Left ventricle myocardium superior (tissue), 1 donor: ENCODE data around the gene TMEM150B. TPM values are rescaled to one million over a fixed set of nuclear protein-coding genes. Genes with fewer than 3 reads are reported as not detected.
A peak's percentile ranks its signal among the peaks of the same experiment; 100 is the strongest.

Experiments
- ATAC-seq: fragments of 200-7000 bp; cut with Tn5 transposase; one replicate; pipeline ENCODE4 v1.9.1; 2020; ENCODE audit warnings: mild to moderate bottlenecking, moderate library complexity
- DNase-seq: peaks from one replicate; pipeline ENCODE4 v3.0.0-alpha.2; 2020
- intact Hi-C: fragments of 100-400 bp; cut with micrococcal nuclease; formaldehyde crosslinking; loops from one replicate; pipeline ENCODE4 v1.11.0; 2022
- total RNA-seq: library from RNA; stranded (reverse); fragmentation: NEBNext Ultra II Directional; extraction: Animal tissue kit (Norgen Biotek cat#: 25700); gene quantifications from one replicate; pipeline ENCODE4 v1.2.1, GENCODE V29; 2021
- donor health status: DM: no; HTN: yes; CAD: no; lungs with severe emphysema.

The TMEM150B gene
- total RNA-seq, 1 donor from 2014 or later, result 1.2 TPM

DNA sequence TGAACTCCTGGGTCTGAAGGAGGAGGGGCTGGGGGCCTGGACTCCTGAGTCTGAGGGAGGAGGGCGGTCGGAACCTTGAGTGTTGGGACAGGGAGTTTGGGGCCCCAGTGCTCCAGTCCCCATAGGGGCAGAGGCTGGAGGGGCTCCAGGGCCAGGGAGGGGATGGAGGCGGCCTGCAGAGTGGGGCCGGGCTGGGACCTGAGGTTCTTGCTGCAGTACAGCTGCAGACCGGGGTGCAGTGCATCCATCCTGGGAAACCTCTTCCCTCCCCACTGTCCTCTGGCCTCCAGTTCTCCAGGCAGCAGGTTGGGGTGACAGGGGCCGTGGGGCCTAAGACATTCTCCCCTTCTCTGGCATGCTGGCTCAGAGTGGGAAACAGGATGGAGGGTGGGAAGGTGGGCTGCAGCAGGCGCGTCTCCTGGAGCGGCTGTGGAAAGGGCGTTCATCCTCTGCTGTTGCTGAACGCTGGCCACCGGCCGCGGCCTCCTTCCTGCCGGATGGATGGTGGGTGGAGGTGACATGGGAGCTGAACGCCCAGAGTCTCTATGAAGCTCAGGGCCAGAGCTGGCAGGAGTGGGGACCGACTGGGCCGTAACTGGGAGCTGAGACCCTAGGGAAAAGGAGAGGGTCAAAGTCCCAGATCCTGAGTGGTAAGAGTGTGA, 39.8 kb downstream of the TMEM150B start:
- DNase-seq (peak; percentile 54), ATAC-seq (peak; percentile 34)
- intact Hi-C loops, result no loop called here

DNA sequence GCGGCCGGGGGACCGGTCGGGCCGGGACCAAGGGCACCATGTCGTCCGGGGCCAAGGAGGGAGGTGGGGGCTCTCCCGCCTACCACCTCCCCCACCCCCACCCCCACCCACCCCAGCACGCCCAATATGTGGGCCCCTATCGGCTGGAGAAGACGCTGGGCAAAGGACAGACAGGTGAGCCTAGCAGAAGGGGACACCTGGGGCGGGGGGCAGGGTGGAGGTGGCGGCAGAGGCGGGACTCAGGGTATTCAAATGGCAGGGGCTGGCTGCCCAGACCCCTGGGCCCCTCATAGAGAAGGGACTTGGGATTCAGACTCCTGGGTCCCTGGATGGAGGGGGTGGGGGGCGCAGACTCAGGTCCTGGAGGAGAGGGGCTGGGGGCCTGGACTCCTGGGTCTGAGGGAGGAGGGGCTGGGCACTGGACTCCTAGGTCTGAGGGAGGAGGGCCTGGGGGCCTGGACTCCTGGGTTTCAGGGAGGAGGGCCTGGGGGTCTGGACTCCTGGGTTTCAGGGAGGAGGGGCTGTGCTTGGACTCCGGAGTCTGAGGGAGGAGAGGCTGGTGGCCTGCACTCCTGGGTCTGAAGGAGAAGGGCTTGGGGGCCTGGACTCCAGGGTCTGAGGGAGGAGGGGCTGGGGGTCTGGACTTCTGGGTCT, 40.6 kb downstream of the TMEM150B start:
- intact Hi-C loops, result no loop called here

DNA sequence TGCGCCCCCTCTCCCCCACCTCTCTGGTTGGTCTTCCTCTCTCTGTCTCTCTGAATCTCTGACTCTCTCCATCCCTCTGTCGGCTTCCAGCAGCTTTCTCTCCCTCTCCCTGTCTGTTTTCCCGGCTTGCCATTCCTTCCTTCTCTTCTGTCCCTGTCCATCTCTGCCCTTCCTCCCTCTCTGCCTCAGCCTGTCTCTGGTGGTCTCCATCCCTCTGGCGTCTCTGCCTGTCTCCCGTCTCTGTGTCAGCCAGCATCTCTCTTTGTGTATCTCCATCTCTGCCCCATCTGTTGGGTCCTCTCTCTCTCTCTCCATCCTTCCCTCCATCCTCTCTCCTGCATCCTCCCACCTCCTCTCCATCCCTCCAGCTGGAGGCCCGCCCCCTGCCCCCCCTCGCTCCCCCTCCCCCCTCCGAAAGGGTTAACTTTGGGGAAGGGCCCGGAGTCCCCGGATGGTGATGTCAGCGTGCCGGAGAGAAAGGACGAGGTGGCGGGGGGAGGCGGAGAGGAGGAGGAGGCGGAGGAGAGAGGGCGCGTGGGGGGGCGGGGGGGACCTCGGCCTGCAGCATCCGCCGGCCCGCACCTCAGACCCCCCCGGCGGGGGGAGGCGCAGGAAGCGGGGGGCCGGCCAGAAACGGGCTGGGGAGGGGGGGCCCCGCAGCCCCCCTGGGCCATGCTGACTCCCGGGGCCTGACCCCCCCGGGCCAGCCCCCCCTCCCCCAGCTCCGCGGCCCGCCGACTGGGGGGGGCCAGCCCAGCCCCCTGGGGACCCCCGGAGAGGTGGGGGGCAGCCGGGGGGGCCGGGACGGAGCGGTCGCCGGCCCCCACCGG, 41.4 kb downstream of the TMEM150B start, which contains the start of gene BRSK1:
TSS of gene BRSK1 (plus strand) at position 450 of the 830 bp plus-strand sequence. CDS start 446 bp downstream, outside the sequence.
- DNase-seq (peak; percentile 67), ATAC-seq (no peak)
- intact Hi-C loops, result no loop called here

More for the DNA sequence above, 40.6 kb downstream of the TMEM150B start:
- DNase-seq (no peak), ATAC-seq (no peak)

DNA sequence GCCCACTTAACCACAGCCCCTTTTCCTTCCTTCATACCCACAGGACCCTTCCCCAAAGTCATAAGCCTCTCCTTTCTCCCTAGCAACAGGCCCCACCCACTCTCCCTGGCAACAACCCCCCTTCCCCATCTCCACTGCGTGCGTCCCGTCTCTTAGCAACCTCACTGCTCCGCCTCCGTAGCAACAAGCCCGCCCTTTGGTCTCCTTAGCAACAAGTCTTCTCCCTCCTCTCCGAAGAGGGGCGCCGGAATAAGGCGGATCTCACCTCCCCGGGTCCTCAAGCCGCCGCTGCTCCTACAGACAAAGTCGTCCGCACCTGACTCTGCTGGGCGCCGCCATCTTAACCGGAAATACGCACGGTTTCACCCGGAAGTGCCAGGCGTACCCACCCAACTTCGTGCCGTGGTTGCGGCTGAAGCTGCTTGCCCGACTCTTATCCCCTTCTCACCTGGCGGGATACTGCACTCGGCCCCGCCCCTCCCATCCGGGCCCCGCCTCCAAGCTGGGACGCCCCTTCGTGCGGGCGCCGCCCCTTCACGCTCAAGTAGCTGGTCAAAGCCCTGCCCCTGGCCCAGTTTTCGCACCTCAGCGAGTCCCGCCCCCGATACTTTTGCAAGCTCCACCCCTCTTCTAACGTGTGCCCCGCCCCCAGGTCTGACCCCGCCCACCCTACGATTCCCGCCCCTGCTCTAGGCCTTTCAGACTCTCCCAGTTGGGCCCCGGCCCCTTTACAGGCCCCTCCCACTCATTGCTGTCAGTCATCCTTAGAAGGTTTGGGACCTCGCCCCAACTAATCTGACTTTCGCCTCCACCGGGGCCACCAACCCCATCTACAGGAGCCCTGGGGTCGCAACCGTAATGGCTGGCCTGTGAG, 45.1 kb downstream of the TMEM150B start, which contains the start of gene HSPBP1:
TSS of gene HSPBP1 (minus strand) at position 341 of the 874 bp plus-strand sequence. CDS start 502 bp downstream, outside the sequence.
- intact Hi-C loops, result no loop called here
- DNase-seq (peak; percentile 91), ATAC-seq (peak; percentile 93)

DNA sequence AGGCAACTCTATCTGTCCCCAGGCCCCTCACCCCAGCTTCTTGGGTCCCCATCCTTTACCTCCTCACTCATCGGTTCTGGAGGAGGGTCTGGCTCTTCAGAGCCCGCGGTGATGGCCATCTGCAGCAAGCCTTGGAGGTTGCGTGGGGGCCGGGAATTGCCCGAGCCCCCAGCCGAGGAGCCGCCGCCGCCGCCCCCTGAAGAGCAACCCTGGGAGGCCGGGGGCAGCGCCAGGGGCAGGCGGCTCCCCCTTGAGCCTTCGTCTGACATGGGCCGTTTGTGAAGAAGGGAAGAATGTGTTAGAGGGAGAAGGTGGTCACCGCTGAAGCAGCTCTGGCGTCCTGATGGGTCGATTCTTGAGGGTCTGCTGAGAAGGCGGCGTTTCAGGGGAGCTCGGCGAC, 45.8 kb downstream of the TMEM150B start:
- intact Hi-C loops, result no loop called here
- ATAC-seq (no peak), DNase-seq (no peak)

DNA sequence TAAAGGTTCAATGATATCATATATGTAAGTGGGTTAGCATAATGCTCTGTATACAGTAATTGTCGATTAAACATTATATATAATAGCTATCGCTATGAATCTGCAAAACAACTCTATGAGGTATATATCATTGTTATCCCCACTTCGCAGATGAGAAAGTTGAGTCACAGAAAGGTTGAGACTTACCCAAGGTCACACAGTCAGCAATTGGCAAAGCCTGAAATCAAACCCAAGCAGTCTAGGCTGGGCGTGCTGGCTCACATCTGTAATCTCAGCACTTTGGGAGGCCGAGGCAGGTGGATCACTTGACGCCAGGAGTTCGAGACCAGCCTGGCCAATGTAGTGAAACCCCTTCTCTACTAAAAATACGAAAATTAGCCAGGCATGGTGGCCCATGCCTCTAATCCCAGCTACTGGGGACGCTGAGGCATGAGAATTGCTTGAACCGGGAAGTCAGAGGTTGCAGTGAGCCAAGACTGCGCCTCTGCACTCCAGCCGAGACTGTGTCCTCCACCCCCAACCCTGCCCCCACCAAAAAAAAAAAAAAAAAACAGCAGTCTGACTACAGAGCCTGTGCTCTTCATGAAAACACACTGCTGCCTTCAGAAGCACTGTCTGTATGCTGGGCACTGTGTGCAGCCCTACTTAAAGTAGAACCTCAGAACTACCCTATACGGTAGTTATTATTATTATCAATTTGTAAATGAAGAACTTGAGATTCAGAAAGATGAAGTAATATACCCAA, 46.6 kb downstream of the TMEM150B start:
- DNase-seq, result no peak
- intact Hi-C loops, result no loop called here
- no peak for ATAC-seq

DNA sequence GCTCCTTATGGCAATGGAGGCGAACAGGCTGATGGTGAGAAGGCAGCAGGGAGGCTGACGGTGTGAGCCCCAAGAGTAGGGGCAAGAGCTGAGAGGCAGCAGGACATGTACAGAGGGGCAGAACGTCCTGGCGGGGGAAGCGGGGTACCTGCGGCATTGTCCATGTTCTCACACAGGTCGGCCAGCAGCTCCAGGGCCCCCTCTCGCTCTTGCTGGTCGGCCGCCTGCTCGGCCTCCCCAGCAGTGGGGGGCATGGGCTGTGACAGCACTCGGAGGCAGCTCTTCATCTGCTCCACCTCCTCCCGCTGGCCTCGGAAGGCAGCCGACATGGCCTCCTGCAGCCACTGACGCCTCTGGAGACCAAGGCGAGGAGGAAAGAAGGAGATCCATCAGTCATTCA, 47.6 kb downstream of the TMEM150B start:
- ATAC-seq, result no peak
- intact Hi-C loops, result no loop called here
- DNase-seq, result no peak

DNA sequence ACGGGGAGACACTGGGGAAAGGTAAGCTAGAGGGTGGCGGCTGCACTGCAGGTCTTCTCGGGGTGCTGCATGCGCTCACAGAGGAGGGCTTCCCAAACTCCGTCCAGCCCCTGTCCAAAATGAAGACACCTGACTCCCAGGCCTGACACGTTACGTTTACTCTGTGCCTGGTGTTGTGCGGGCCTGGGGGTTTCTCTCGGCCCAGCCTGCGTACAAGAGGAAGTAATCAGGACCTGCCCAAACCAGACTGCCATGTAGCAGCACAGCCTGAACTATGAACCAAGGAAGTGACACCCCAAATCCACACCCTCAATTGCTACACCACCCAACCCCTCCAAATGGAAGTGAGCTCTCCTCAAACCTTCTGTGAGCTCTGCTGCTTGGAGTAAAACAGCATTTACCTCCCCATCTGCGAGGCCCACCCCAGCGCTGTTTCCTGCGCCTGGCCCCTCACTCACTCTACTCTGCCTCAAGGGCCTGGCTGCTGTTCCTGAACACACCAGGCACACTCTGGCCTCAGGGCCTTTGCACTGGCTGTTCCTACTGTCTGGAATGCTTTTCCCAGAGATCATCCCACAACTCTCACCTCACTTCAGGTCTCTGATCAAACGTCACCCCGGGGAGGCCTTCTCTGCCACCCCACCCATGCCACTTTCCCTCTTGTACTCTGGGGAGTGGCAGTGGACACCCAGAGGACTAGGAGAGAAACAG, 48.3 kb downstream of the TMEM150B start:
- DNase-seq (no peak), ATAC-seq (no peak)
- intact Hi-C loops, result no loop called here

DNA sequence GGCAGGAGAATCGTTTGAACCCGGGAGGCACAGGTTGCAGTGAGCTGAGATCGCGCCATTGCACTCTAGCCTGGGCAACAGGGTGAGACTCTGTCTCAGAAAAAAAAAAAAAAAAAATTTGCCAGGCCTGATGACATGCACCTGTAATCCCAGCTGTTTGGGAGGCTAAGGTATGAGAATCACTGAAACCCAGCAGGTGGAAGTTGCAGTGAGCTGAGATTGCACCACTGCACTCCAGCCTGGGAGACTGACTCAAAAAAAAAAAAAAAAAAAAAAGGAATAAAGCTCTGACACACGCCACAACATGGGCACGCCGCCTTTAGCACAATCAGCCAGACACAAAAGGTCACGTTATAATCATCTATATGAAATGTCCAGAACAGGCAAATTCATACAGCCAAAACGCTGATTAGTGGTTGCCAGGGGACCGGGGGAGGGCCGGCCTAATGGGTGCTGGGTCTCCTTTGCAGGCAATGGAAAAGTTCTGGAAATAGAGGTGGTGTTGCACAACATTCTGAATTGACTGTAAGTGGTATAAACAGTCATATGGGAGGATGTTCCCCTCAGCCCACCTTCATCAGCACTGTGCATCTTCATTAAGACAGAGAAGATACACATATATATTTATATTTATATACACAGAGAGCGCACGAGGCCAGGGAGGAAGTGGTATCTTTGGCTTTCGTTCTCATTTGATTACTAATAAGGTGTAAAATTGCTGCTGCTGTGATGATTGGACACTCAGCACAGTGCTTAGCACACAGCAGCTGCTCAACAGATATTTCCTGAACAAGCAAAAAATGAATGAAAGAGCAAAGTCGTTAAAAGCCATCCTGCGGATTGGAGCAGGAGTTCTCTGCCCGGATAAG, 49.1 kb downstream of the TMEM150B start:
- intact Hi-C loops, result no loop called here
- DNase-seq, result no peak
- no peak for ATAC-seq

DNA sequence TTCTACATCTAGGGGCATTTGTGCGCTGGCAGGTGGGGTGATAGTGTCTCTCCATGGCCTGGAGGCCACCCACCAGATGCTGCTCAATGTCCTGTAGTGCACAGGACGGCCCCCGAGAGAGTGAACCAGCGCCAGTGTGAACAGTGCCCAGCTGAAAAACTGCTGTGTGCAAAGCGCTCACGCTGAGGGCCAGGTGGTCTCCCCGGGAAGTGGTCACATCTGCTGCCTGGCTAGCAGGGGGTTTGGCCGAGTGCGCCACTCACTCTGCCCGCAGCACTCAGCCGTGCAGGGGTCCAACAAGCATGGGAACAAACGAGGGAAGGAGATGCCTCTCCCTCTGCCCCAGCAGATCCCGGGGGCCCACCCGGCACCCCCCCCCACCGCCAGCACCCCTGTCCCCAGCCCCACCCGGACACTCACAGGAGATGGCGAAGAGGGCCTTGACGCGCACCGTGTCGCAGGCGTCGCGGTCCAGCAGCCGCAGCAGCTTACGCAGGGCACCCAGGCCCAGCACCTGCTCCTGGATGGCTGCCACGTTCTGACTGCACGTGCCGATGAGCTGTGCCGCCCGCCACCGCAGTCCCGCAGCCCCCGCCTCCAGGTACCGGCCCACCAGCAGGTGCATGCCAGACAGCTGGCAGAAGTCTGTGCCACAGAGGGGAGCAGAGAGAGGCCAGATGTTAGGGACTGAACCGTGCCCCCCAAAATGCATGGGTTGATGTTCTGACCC, 51.0 kb downstream of the TMEM150B start:
- intact Hi-C loops, result no loop called here
- no peak for DNase-seq
- no peak for ATAC-seq

DNA sequence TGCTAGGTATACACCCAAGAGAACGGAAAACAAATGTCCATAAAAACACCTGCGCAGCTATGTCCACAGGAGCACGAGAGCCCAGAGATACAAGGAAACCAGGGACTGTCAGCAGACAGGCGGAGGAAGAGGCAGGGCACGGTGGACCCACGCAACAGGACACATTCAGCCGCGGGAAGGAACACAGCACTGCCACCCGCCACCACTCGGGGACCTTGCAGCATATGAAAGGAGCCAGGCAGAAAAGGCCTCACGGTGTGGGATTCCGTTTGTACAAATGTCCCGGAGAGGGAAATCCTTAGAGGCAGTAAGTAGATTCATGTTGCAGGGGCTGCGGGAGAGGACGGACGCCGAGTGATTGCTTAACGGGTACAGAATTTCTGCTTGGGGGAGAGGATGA, 53.0 kb downstream of the TMEM150B start:
- intact Hi-C loops, result no loop called here
- DNase-seq (no peak), ATAC-seq (no peak)

DNA sequence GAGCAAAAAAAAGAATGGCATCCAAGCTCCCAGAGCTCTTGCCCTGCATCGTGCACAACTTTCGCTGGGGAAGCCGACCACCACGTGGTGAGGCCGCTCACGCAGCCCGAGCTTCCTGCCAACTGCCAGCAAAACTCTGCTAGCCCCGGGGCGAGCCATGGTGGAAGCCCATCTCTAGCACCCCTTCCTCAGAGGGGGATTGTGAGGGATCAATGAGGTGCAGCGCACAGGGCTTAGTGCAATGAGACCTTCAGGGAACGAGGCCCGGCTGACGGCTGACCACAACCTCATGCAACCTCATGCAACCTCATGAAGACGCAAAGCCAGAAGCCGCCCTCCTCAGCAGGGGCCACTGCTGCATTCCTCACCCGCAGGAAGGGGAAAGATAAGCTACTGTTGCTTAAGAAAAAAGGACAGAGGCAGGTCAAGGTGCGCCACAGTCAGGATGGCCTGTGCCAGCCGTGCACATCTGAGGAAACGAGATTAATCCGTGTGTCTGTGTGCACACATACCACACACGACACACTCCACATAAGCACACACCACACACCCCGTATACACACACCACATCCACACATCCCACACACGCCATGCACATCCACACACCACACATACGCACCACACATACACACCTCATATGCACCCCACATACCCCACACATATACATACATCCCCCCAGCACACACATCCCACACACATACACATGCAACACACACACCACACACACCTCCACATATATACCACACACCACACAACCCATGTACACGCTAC, 54.8 kb downstream of the TMEM150B start:
- ATAC-seq (no peak), DNase-seq (no peak)
- intact Hi-C loops, result no loop called here

DNA sequence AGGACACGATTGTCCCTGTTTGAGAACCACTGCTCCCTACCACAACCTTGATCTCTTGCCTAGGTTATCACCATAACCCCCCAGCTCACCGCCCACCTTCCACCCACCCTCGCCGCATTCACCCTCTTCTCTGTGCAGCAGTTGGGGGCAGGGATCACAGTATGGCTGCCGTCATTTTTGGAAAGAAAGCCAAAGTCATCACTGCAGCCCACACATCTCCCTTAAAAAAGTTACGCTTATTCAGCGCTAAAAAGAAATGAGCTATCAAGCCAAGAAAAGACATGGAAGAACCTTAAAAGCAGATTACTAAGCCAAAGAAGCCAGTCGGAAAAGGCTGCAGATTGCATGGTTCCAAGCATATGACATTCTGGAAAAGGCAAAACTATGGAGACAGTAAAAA, 55.8 kb downstream of the TMEM150B start:
- intact Hi-C loops, result no loop called here
- DNase-seq, result no peak
- no peak for ATAC-seq

DNA sequence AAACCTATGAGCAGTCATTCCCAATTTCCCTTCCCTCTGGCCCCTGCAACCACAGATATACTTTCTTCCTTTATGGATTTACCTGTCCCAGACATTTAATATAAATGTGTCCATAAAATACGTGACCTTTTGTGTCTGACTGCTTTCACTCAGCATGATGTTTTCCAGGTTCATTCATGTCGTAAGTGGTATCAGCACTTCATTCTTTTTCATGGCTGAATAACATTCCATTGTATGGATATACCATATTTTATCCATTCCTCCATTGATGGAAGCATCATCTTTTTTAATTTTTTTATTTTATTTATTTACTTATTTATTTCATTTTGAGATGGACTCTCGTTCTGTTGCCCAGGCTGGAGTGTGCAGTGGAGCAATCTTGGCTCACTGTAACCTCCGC, 58.3 kb downstream of the TMEM150B start:
- intact Hi-C loops, result no loop called here
- no peak for DNase-seq
- ATAC-seq, result no peak

DNA sequence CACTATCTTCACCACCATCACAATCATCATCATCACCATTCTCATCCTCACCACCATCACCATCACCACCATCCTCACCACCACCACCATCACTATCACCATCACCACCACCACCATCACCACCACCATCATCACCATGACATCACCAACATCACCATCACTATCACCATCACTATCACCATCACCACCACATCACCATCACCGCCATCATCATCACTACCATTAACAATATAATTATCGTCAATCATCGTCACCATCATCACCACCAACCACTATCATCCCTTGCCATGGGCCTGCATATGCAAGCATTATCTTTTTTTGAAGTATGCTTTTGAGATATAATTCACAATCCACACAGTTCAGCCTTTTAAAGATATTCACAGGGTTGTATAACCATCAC, 58.7 kb downstream of the TMEM150B start:
- intact Hi-C loops, result no loop called here
- ATAC-seq (no peak), DNase-seq (no peak)
